C4-2B (cell line): ENCODE measurements around the gene ERLEC1.
A peak's percentile ranks its signal among the peaks of the same experiment; 100 is the strongest.
"Not testable (repeated sequence)": the region's sequence is repeated elsewhere in the genome, so short reads cannot be mapped to it uniquely, and the experiment has no call there.

Source experiments
- H3K27ac ChIP-seq: fragments of 450-650 bp; 2 replicates; pipeline ENCODE4 v1.5.1; 2017
- ZFX ChIP-seq: fragments of 450-650 bp; IDR thresholded peaks from 2 replicates; pipeline ENCODE4 v1.6.1; 2017
- TF ChIP-seq, protein P1 (sequence below): fragments of 450-650 bp; conservative IDR thresholded peaks from 2 replicates; pipeline ENCODE4 v1.5.1; 2017; ENCODE audit warnings: mild to moderate bottlenecking

Gene ERLEC1

GRCh38 chr2:53751728-53752127 is 35.1 kb upstream of the ERLEC1 start:
- no peak for TF ChIP-seq ZFX
- TF ChIP-seq, protein P1, sequence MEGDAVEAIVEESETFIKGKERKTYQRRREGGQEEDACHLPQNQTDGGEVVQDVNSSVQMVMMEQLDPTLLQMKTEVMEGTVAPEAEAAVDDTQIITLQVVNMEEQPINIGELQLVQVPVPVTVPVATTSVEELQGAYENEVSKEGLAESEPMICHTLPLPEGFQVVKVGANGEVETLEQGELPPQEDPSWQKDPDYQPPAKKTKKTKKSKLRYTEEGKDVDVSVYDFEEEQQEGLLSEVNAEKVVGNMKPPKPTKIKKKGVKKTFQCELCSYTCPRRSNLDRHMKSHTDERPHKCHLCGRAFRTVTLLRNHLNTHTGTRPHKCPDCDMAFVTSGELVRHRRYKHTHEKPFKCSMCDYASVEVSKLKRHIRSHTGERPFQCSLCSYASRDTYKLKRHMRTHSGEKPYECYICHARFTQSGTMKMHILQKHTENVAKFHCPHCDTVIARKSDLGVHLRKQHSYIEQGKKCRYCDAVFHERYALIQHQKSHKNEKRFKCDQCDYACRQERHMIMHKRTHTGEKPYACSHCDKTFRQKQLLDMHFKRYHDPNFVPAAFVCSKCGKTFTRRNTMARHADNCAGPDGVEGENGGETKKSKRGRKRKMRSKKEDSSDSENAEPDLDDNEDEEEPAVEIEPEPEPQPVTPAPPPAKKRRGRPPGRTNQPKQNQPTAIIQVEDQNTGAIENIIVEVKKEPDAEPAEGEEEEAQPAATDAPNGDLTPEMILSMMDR = no peak
- H3K27ac ChIP-seq = no peak overlapping the region

DNA sequence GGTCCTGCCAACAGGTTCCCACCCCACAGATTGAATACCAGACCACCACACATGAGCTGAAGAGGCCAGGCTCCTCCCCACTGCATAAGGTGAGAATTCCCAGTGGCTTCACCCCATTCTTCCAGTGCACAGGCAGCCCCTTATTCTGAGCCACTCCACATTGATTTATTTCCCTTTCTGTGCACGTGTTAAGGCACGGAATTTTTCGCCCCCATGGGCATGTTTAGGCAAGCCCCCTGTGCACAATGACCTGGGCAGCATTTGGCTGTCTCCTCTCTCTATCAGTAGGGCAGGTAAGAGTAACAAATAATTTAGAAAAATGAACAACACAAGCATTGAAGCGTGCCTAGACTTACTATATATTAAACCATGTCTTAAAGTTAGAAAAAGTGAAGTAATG is 34.5 kb upstream of the ERLEC1 start:
- no peak for TF ChIP-seq ZFX
- TF ChIP-seq, protein P1 = no peak
- H3K27ac ChIP-seq = no peak overlapping the region

DNA sequence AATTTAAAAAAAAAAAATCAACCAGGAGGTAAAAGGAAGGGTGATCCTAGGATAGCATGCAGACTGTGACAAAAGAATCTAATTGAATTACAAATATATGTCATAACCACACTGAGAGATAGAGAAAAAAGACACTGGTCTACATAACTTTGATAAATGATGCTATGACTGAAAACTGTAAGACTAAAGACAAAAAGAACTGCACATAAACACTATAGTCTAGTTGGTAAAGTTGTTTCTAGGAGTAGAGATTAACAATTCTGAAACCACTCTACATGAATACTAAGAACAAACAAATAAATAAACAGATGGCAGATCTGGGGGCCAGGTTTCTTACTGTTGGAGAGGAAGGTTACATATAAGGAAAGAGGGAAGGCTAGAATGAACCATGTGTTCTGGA is 33.8 kb upstream of the ERLEC1 start:
- TF ChIP-seq, protein P1 = no peak
- TF ChIP-seq ZFX = no peak
- H3K27ac ChIP-seq = no peak overlapping the region

- TF ChIP-seq ZFX = no peak
- TF ChIP-seq, protein P1 = no peak
- no peak overlapping the region for H3K27ac ChIP-seq
These were observed 31.7 kb upstream of the ERLEC1 start for GRCh38 chr2:53755121-53755520.

- no peak overlapping the region for H3K27ac ChIP-seq
- TF ChIP-seq ZFX = no peak
- TF ChIP-seq, protein P1 = no peak
These were observed 30.2 kb upstream of the ERLEC1 start for GRCh38 chr2:53756644-53757043.

- not testable (repeated sequence) for H3K27ac ChIP-seq
These were observed 29.6 kb upstream of the ERLEC1 start for GRCh38 chr2:53757206-53757605.

DNA sequence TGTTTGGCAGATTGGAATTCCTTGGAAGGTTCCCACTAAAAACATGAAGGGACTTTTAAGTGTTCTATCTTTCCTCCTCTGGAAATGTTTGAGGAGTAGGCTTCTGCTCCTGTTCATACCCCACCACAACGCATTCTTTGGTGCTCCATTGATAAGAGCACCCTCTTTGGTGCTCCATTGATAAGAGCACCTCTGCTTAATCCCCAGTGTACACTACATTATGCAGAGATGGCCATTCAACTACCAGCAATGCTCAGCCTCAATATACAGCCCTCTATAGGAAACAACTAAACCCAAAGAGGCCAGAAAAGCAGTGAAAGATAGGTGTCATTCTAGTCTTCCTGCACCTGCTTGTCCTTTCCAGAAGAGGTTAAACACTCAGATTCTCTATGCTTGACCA is 21.1 kb upstream of the ERLEC1 start:
- H3K27ac ChIP-seq = no peak overlapping the region
- TF ChIP-seq, protein P1 = no peak
- no peak for TF ChIP-seq ZFX

DNA sequence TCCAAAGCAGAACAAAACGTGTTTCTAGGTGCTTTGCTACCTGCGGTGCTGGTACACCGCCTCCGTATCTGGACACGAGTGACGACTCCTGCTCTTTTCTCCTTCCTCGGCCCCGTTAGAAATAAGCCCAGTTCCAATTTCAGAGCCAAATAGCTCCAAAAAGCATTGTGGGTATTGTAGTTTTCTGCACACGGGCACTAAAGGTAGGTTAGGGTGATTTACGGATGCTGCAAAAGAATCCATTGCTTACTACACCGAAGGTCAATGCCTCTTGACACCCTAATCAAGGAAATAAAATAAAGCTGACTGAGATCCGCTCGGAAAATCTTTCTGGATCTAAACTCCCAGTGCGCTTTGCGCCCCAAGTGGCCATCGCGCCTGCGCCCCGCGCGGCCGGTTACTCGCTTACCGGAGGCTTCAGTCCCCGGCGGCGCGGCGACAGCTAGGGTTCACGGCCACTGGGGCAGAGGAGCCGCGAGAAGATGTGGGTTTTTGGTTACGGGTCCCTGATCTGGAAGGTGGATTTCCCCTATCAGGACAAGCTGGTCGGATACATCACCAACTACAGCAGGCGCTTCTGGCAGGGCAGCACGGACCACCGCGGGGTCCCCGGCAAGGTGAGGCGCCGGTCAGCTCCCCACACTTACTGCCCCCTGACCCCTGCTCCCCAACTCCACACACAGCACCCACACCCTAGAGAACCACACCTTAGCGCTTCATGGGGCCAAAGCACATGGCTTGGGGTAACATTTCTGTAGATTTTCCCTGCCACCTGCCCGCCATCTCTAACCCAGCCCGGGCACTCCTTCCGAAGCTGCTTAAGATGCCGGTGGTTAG is 19.2 kb upstream of the ERLEC1 start, which contains the start of gene CHAC2:
Gene CHAC2 (plus strand): TSS at position 400 of the 837 bp plus-strand sequence. CDS start 83 bp downstream, at position 483.
- peak within 1 kb of the TSS; percentile 78 for H3K27ac ChIP-seq
- TF ChIP-seq ZFX = no peak
- TF ChIP-seq, protein P1 = 0 out of 2 replicates have a peak, but pooled peaks have one; percentile 10
